Adrenal gland (tissue), 5 donors: ENCODE data around the gene SLC25A41.

Experiments
- CTCF ChIP-seq, 6 experiments: fragments of 450-650 bp in 4 of 6; fragments of 200-600 bp in 2 of 6; sonication (generic) in 1 of 6; IDR thresholded peaks; 1 replicate in 5 of 6; 2 replicates in 1 of 6; pipeline versions ENCODE4 v1.5.1 to v1.8.0; 2016 to 2021; ENCODE audit warnings: antibody characterized with exemption in 6 of 6, mild to moderate bottlenecking in 2 of 6, moderate library complexity in 1 of 6
- POLR2A ChIP-seq, 2 donors: fragments of 450-650 bp; IDR thresholded peaks; one replicate each; pipeline ENCODE4 v1.6.1; 2017; ENCODE audit warnings: antibody characterized with exemption in 2 of 2, mild to moderate bottlenecking in 2 of 2, moderate library complexity in 1 of 2
- donor health status: DM: no; HTN: no; CAD: no.

DNA sequence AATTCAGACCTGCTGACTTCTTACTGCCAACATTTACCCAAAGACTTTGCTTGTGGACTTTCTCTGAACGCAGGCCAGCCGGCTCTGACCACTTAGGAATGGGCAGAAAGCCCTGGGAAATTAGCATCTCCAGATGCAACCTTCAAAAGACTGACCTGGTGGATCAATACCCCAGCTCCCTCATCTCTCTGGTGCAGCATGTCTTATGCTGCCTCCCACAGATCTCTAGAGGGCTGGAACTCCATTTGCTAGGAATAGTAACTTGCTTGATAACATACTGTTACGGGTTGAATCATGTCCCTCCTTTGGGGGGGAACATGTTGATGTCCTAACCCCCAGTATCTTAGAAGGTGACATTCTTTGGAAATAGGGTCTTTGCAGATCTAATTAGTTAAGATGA is 12.9 kb upstream of the SLC25A41 start:
- TF ChIP-seq CTCF (IDR thresholded peaks at IDR 0.05) (no peak), POLR2A (IDR thresholded peaks at IDR 0.05) (no peak)
